GM19452 (cell line): ENCODE measurements around the gene MICALL2.

Source experiments
- ATAC-seq: cut with Tn5 transposase; IDR thresholded peaks from one replicate; pipeline ENCODE4 v1.9.1; 2021; ENCODE audit not compliant: unreplicated experiment

Gene MICALL2

GRCh38 chr7:1434891-1435670 is 24.2 kb downstream of the MICALL2 start:
- no peak for ATAC-seq

DNA sequence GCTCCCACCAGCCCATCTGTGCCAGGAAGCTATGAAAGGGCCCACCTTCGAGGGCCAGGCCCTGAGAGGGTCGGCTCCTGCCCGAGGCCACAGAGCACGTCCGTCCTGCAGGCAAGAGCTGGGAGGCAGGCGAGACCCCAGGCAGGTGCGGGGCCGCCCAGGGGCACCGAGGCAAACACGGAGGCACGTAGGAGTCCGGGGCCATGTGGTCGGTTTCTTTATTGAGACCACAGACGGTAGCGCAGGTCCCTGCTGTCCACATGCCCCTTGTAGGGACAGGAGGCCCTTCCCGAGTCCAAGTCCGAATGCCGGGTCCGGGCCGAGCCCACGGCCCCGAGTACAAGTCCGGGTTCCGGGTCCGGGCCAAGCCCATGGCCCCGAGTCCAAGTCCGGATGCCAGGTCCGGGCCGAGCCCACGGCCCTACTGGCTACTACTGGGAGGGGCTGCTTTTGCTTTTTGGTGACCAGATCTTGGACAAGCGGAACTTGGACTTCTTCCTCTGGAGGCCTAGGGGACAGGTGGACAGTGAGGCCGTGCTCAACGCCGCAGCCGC is 25.0 kb downstream of the MICALL2 start:
- ATAC-seq, result no peak

DNA sequence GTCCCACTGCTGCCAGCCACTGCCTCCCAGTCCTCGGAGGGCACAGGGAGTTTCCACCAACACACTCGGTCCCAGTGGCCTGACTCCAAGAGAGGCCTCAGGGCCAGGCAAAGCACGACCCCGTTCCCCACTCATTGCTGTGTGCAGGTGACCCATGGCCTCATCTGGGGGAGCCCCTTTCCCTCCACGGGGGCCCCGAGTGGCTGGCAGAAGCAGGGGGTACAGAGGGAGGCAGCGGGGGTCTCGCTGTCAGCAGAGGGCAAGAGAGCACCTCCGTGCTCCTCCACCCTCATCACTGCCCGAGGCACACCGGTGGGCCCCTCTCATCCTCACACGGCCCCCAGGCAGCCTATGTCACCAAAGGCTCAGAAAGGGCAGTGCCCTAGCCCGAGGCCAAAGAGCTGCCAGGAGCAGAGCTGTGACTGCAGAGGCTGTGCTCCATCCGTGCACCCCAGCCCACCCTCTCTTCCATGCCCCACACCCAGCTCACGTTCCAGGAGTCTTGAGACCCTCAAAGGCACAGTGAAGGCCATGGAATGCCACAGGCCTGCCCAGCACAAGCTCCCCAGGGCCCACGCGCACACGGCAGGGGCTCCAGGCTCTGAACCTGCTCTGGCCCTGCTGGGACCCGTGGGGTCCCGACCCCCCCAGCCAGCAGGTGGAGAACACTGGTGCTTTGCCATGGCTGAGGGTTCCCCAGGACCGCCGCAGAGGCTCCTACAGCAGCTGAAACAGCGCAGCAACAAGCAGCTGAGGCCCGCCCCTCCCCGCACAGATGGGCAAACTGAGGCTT is 25.9 kb downstream of the MICALL2 start:
- ATAC-seq, result no peak

DNA sequence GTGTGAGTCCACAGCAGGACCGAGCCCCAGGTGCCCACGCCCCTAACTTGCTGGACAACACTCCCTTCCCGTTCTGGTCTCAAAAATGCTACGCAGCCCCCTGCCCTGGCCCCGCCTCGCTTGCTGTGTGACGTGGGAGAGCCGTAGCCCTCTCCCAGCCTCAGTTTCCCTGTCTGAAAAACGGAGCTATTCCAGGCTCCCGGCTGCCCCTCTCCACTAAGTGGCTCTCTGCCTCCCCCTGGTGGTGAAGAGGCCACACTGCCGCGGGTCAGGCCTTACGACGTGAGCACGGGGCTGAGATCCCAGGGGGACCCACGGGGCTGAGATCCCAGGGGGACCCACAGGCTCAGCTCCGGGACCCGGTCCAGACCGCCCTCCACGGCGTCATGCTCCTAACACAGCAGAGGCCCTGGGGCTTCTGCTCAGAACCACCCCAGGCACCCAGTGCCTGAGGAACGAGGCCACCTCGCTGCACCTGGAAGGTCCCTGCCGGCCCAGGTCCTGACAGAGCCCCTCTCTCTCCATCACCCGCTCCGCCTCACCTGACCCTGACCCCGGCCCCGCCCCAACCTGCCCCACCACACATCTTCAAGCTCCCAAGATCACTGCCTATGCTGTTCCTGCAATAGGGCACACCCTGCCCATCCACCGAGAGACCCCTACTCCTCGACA is 26.7 kb downstream of the MICALL2 start:
- no peak for ATAC-seq

DNA sequence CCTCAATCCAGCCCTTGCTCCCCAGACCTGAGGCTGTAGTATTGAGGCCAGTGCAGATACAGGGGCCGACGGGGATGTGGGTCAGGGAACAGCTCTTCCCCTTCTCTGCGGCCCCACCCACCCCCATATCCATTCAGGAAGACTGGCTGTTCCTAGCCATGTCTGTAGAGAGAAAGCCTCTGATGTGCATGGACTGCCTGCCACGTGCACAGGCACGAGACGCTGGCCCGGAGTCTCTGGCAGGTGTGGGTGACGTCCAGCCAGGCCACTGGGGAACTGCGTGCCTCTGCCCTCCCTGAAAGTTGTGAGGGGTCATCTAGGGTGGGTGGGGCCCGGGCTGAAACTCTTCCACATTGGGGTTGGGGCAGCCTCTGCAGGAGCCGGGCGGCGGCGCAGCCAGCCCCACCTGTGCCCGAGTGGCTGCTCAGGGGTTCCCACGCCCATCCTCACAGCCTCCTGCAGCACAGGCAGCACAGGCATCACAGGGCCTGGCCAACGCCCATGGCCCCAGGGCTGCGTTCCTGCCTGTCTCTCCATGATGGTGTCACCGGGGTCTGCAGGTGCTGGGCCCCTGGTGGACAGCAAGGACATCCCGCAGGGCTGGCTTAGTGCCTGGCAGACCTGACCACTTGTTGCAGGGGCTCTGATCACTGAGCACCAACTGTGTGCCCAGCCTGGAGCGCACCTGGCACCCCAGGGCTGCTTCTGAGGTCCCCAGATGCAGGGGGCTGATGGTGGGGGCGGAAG is 27.5 kb downstream of the MICALL2 start:
- ATAC-seq, result no peak

DNA sequence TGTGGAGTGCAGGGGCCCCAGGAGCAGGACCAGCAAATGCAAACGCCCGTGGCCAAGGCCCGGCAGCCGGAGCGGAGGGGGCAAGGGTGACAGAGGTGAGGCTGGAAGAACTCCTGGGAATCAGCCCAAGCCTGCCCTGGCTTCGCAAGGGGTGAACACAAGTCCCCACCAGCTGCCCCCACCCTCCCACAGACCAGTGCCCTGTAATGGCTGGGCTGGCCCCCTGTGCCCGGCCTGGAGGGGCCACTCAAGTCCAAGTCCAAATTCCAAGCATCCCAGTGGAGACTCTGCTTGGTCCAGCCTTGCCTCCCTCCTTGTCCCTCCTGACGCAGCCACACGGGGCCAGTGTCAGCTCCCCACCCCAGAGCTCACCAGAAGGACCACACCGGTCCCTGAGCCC is 28.0 kb downstream of the MICALL2 start:
- ATAC-seq, result no peak

- ATAC-seq, result no peak
Observed at GRCh38 chr7:1430056-1430845, 29.0 kb downstream of the MICALL2 start.

GRCh38 chr7:1428941-1429501 is 30.2 kb downstream of the MICALL2 start:
- ATAC-seq, result no peak

- no peak for ATAC-seq
Observed at GRCh38 chr7:1427064-1427657, 32.1 kb downstream of the MICALL2 start.

DNA sequence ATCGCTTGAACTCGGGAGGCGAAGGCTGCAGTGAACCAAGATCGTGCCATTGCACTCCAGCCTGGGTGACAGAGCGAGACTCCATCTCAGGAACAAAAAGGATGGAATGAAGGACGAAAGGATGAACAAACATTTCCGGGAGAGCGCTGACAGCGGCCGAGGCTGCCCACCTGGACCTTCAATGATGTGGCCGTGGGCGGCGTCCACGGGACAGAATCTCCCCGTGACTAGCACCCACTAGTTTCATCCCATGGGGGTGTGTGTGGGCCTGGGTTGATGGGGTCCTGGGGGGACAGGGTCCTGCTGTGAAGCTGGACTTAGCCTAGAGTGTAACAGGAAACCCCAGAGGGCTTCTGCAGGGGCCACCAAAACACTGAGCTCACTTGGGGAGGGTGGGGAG is 32.8 kb downstream of the MICALL2 start:
- no peak for ATAC-seq

DNA sequence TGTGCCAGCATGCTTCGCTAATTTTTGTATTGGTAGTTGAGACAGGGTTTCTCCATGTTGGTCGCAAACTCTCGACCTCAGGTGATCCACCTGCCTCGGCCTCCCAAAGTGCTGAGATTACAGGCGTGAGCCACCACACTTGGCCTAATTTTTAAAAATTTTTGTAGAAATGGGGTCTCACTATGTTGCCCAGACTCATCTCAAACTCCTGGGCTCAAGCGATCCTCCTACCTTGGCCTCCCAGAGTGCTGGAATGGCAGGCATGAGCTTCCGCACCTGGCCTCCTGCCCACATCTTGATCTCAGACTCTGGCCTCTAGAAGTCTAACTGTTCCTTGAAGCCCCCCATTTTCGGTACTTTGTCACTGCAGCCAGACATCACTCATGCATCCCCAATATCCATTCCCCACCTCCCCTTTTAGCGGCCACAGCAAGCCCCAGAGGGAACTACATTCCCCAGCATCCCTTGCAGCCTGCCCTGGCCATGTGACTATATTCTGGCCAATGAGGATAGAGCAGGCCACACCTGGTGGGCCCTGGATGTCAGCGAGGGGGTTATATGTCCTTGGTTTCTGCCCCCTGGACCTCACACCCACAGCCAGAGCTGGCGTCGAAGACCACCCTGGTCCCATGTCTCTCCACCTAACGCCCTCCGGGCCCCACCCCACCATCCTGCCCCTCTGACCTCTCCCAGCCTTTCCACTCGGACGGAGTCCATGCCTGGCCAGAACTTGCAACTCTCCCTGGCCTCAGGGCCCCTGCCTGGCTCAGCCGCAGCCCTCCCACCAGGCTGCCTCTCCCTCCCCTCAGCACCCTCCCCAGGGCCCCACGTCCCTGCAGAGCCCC is 33.8 kb downstream of the MICALL2 start:
- ATAC-seq, result no peak

- no peak for ATAC-seq
Observed at GRCh38 chr7:1424041-1424440, 35.2 kb downstream of the MICALL2 start.

DNA sequence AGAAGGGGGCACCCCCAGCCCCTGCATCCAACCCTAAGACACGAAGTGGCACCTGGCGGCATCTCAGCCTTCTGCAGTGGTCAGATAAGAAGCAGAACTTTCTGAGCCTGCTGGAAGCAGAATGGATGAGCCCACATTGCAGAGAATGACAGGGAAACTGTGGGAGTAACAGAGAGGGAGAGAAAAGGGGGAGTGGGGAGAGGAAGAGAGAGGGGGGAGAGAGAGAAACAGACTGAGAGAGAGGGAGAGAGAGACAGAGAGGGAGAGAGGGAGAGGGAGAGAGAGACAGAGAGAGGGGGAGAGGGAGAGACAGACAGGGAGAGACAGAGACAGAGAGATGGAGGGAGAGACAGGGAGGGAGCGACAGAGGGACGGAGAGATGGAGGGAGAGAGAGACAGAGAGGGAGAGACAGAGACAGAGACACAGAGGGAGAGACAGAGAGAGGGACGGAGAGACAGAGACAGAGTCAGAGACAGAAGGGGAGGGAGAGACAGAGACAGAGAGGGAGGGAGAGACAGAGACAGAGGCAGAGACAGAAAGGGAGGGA is 35.9 kb downstream of the MICALL2 start:
- ATAC-seq, result no peak

DNA sequence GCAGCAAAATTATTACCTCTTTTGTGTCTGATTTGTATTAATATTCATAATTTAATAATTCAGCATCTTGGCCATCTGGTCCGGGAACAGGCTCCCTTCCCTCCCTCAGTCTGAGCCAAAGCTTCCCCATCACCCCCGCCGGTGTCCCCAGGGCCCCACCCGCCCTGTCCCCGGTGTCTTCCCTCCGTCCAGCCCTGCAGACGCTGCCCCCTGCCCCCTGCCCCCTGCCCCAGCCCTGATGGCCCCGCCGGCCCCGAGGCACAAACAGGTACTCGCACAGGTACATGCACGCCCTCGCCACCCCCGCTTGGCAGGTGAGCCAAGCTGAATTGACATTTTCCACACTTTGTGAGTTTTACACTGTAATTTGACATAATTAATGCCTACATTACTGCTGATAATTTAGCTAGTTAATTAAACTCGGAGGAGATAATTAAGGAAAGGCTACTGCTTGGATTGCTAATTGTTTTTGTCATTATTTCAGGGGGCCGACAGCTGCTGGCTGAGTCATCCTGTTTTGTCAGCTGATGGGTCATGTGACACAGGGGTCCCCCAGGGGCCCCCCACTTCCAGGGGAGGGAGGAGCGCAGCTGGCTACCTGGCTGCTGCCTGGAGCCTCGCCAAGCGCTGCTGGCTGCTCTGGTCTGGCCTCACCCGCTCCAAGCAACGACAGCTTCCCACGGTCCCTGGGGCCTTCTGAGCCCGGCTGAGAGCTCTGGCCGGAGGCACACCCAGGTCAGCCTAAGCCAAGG is 36.6 kb downstream of the MICALL2 start:
- no peak for ATAC-seq

DNA sequence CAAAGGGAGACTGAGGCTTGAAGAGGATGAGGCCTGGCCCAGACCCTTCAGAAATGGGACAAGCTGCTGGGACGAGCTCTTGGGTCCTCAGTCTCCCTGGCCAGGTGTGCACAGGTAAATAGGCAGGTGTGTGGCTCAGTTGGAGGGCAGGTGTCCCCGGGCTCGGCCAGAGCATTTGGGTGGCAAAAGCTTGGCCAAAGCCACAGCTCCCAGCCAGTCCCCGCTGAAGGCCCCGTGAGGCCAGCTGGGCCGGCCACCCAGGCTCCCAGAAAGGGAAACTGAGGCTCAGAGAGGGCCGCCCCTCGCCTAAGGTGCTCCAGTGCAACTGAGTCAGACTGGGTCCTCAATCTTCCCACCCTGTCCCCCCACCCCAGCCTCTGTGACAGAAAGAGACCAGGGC is 37.3 kb downstream of the MICALL2 start:
- ATAC-seq, result no peak

DNA sequence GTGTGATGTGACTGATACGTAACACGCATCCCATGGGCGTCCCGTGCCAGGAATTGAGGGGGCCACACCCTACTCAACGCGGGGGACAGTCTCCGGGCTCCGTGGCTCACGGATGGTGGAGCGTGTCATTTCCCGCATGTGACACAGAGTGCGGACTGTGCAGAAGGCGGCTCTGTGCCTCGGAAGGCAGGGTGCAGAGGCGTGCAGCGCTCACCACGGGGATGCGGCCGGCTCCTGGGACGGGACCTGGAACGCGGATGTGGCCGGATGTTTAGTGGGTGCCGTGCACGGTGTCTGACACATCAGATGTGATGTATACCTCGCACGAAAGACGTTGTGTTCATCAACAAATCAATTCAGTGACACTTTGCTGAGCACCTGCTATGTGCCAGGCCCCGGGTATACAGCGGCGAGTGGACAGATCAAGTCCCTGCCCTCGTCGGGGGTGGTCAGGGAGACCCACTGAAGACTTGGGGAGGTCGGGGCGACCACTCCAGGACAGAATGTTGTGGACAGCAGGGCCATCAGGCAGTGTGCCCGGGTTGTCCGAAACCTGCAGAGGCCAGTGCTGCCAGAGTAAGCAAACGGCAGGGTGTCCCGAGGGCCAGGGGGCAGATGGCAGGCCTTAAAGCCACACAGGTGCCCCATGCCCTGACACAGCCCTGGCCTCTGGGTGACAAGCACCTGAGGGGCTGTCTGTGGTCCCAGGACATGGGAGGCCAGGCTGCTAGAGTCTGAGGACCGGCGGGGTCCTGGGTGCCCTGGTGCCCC is 38.1 kb downstream of the MICALL2 start:
- no peak for ATAC-seq

DNA sequence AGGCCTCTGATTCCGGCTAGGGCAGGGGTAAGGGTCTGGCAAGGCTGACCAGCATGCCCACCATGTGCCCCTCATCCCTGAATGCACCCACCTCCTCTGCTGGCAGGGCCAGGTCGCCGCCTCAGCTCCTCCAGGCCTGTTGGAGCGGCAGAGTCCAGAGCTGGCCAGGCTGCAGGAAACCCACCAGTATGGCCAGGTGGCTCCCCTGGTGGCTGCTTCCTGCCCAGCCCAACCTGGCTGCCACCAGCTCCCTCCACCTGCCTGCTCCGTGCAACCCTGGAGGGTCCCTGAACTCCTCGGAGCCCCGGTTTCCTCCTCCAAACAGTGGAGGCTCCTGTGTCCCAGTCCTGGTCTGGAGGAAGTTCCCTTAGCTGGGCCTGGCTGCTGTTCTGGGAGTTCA is 39.6 kb downstream of the MICALL2 start:
- no peak for ATAC-seq
